Spleen (tissue), 11 donors: ENCODE data around the gene CDC42BPA. TPM values are rescaled to one million over a fixed set of nuclear protein-coding genes. Genes with fewer than 3 reads are reported as not detected.

Experiments
- DNase-seq: peaks from one replicate; pipeline ENCODE4 v3.0.0-alpha.2; 2020
- H3K27ac ChIP-seq, 8 donors: fragments of 200-600 bp; sonication (generic) in 7 of 8; 1 replicate in 4 of 8; 2 replicates in 4 of 8; pipeline versions ENCODE4 v1.5.0 to v1.8.0; 2016 to 2021; ENCODE audit warnings: inconsistent platforms in 4 of 8, mild to moderate bottlenecking in 4 of 8, moderate library complexity in 1 of 8
- H3K27me3 ChIP-seq, 7 donors: fragments of 200-600 bp; sonication (generic) in 6 of 7; replicated peaks in 1 of 7; 1 replicate in 4 of 7; 2 replicates in 3 of 7; pipeline versions ENCODE4 v1.5.0 to v1.8.0; 2016 to 2021; ENCODE audit warnings: inconsistent platforms in 3 of 7, mild to moderate bottlenecking in 1 of 7
- H3K36me3 ChIP-seq, 6 donors: fragments of 200-600 bp; sonication (generic) in 5 of 6; 1 replicate in 4 of 6; 2 replicates in 2 of 6; pipeline versions ENCODE4 v1.5.0 to v1.8.0; 2016 to 2021; ENCODE audit warnings: inconsistent platforms in 2 of 6
- H3K4me1 ChIP-seq, 6 donors: fragments of 200-600 bp; sonication (generic) in 5 of 6; 1 replicate in 3 of 6; 2 replicates in 3 of 6; pipeline versions ENCODE4 v1.5.0 to v1.8.0; 2016 to 2021; ENCODE audit warnings: inconsistent platforms in 3 of 6
- H3K4me3 ChIP-seq, 8 donors: fragments of 200-600 bp; sonication (generic) in 7 of 8; 1 replicate in 4 of 8; 2 replicates in 4 of 8; pipeline versions ENCODE4 v1.5.0 to v1.8.0; 2016 to 2021; ENCODE audit warnings: inconsistent platforms in 4 of 8, mild to moderate bottlenecking in 4 of 8, moderate library complexity in 2 of 8
- H3K9me3 ChIP-seq, 8 donors: fragments of 200-600 bp; sonication (generic) in 7 of 8; 1 replicate in 4 of 8; 2 replicates in 4 of 8; pipeline versions ENCODE4 v1.5.0 to v1.8.0; 2016 to 2021; ENCODE audit warnings: inconsistent platforms in 4 of 8
- CTCF ChIP-seq, 11 experiments: fragments of 200-600 bp in 7 of 11; fragments of 450-650 bp in 4 of 11; sonication (generic) in 4 of 11; IDR thresholded peaks in 8 of 11; conservative IDR thresholded peaks in 3 of 11; 1 replicate in 7 of 11; 2 replicates in 4 of 11; pipeline versions ENCODE4 v1.4.0 to v1.8.0; 2016 to 2021; ENCODE audit warnings: antibody characterized with exemption in 11 of 11, inconsistent platforms in 4 of 11, mild to moderate bottlenecking in 1 of 11
- POLR2A ChIP-seq, 3 donors: fragments of 450-650 bp; IDR thresholded peaks; one replicate each; pipeline ENCODE4 v1.5.1; 2017; ENCODE audit warnings: antibody characterized with exemption in 3 of 3, mild to moderate bottlenecking in 1 of 3
- POLR2AphosphoS5 ChIP-seq, 3 donors: sonication (generic); formaldehyde crosslinking; IDR thresholded peaks; one replicate each; pipeline ENCODE4 v1.5.1; 2017; ENCODE audit warnings: antibody characterized with exemption in 3 of 3
- WGBS, 5 donors: extraction: QIAGEN DNeasy Blood & Tissue Kit in 3 of 5; methylation state at CpG; one replicate each; pipeline versions ENCODE4 v1.1.5 to v1.1.7; 2013 to 2018; 5-methylcytosine and 5-hydroxymethylcytosine counted together
- intact Hi-C: fragments of 100-400 bp; cut with DNase I; formaldehyde crosslinking; loops from one replicate; pipeline ENCODE4 v1.15.0; 2023; ENCODE audit warnings: low total_unique reads
- polyA plus RNA-seq, 3 donors: library from polyadenylated mRNA; stranded (reverse); fragments of 200-250 nt; gene quantifications; one replicate each; pipeline ENCODE4 v1.2.1, GENCODE V29; 2013
- total RNA-seq, 7 donors: library from RNA; depleted of rRNA in 3 of 7; stranded (reverse); fragments of >200 nt in 3 of 7; fragmentation: NEBNext Ultra II Directional in 4 of 7; extraction: Animal tissue kit (Norgen Biotek cat#: 25700) in 4 of 7; gene quantifications; one replicate each; pipeline versions ENCODE4 v1.1.0 to v1.2.1, GENCODE V29; 2016 to 2021
- donor health status: healthy with polysubstance abuse.
- donor health status: DM: no; HTN: no; CAD: no; lungs with moderate emphysema.
- donor health status: DM: no; HTN: no; CAD: no.
- donor health status: Bipolar disorder and iron deficiency.
- donor health status: healthy.
- donor health status: DM: no; HTN: no; CAD: no.
- donor health status: DM: yes; HTN: yes; CAD: no.

CDC42BPA gene
- total and polyA plus RNA-seq, 10 donors: 1.1 to 36.4 (median 27.6) TPM

GRCh38 chr1:227308367-227309336 lies 9.6 kb downstream of the CDC42BPA start:
- peaks cover 0 to 11% (median 4%) of the 10 kb centered on the region in 6 donors for H3K4me1 ChIP-seq
- no peak for DNase-seq
- no peaks in the 10 kb centered on the region for H3K9me3 ChIP-seq
- intact Hi-C loops: no loop called here
- peaks cover 0 to 5% (median 0%) of the 10 kb centered on the region in 7 donors for H3K27me3 ChIP-seq
- 59 to 71% (median 70%) methylated on average over 6 of the region's 6 CpGs for WGBS, 5 donors
- H3K27ac ChIP-seq: peak overlapping the region in 3 of 8 donors; percentile 17 to 39 (median 28)
- H3K4me3 ChIP-seq: no peak overlapping the region
- no peaks in the 10 kb centered on the region for H3K36me3 ChIP-seq
- TF ChIP-seq POLR2A (IDR thresholded peaks at IDR 0.05) (no peak), POLR2AphosphoS5 (IDR thresholded peaks at IDR 0.05) (no peak), CTCF (IDR thresholded peaks at IDR 0.05 in 8 of 11, conservative IDR thresholded peaks at IDR 0.05 in 3 of 11) (no peak)

- WGBS, 5 donors: 87 to 98% (median 94%) methylated on average over 3 of the region's 3 CpGs
- no peak for DNase-seq
- Histone ChIP-seq H3K4me3 (no peak overlapping the region), H3K36me3 (no peaks in the 10 kb centered on the region), H3K27me3 (no peaks in the 10 kb centered on the region), H3K9me3 (no peaks in the 10 kb centered on the region), H3K4me1 (peaks cover 0 to 11% (median 4%) of the 10 kb centered on the region in 6 donors), H3K27ac (no peak overlapping the region)
- intact Hi-C loops: no loop called here
- TF ChIP-seq CTCF (IDR thresholded peaks at IDR 0.05 in 8 of 11, conservative IDR thresholded peaks at IDR 0.05 in 3 of 11): no peak
- no peak for TF ChIP-seq POLR2AphosphoS5 (IDR thresholded peaks at IDR 0.05)
- no peak for TF ChIP-seq POLR2A (IDR thresholded peaks at IDR 0.05)
Observed at GRCh38 chr1:227306689-227307088, 11.6 kb downstream of the CDC42BPA start.

- Histone ChIP-seq H3K4me3 (no peak overlapping the region), H3K27me3 (no peaks in the 10 kb centered on the region), H3K27ac (no peak overlapping the region), H3K36me3 (no peaks in the 10 kb centered on the region), H3K9me3 (no peaks in the 10 kb centered on the region), H3K4me1 (peaks cover 0 to 11% (median 4%) of the 10 kb centered on the region in 6 donors)
- 89 to 96% (median 92%) methylated on average over 6 of the region's 6 CpGs for WGBS, 5 donors
- no peak for TF ChIP-seq POLR2AphosphoS5 (IDR thresholded peaks at IDR 0.05)
- TF ChIP-seq CTCF (IDR thresholded peaks at IDR 0.05 in 8 of 11, conservative IDR thresholded peaks at IDR 0.05 in 3 of 11): no peak
- no peak for TF ChIP-seq POLR2A (IDR thresholded peaks at IDR 0.05)
- intact Hi-C loops: no loop called here
- no peak for DNase-seq
Observed at GRCh38 chr1:227305894-227306626, 12.2 kb downstream of the CDC42BPA start.

GRCh38 chr1:227304665-227305064 lies 13.6 kb downstream of the CDC42BPA start:
- intact Hi-C loops: no loop called here

More at GRCh38 chr1:227304665-227305064, 13.6 kb downstream of the CDC42BPA start:
- no peak for DNase-seq
- no peaks in the 10 kb centered on the region for H3K36me3 ChIP-seq
- H3K27me3 ChIP-seq: no peaks in the 10 kb centered on the region
- H3K4me1 ChIP-seq: peaks cover 0 to 9% (median 4%) of the 10 kb centered on the region in 6 donors
- TF ChIP-seq POLR2AphosphoS5 (IDR thresholded peaks at IDR 0.05): no peak
- H3K9me3 ChIP-seq: no peaks in the 10 kb centered on the region
- no peak overlapping the region for H3K4me3 ChIP-seq
- no peak overlapping the region for H3K27ac ChIP-seq
